ENCODE data around the gene ABHD16A.

Gene ABHD16A

DNA sequence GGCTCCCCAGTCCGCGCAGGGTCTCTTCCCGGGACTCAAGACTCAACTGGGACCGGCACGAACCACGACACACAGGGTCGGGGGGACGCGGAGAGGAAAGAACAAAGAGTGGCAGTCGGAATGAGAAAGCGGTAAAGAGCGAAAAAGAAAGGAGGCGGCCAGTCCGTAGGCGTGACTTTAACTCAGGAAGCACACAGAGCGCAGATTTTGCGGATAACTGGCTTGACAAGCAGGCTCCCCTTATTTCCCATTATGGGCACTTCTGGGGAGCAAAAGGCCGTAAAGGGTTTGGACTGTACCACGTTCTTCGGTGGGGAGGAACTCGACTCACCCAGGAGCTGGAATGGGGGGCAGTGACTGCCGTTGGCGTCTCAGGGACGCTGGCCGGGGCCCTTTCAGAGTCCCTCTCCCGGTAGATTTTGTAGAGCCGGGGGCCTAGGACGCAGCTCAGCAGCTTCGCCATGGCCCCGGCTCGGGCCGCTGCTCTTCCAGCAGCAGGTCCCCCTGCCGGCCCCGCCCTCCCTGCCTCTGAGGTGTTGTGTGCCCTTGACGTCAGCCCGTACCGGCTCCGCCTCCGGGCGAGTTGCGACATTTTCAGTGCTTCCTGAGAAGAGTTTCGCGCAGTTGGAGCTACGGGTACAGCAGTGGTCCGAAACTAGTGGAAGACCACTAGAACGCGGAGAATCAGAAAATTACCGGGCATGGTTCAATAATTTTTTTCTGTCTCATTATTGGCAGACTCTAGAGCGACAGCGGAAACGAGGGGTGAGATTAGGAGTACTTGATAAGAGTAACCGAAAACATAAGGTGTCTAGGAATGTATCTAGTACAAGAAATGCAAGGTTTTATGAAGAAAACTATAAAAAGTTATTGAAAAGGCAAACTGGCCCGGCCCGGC is at the start of gene ABHD16A:
ABHD16A (minus strand) TSS at position 506 of the 898 bp plus-strand sequence; CDS start at position 463, 43 bp downstream.
- DNase-seq, result peak; percentile 99

DNA sequence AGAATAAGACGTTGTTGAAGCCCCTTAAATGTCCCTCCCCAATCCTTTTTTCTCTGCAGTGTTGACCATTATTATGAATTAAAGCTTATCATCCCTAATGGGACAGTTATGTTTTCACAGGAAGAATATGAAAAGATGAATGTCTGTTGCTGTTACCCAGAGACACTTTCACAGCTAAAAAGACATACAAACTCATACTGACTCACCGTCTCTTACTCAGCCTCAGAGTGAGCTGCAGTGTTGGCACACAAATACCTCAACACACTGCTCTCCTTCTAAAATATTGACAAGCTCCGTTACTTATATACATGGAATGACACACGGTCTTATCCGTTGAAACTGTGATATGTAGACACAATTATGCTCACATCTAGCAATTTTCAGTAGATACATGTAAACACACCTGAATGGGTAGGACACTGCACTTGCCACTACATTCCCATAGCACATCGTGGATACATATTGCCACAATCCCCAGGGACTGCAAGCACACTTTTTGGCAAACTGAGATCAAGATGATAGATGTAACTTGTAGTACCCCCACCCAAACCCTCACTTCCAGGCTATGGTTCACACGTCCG is 49.7 kb upstream of the ABHD16A start:
- no peak for DNase-seq

DNA sequence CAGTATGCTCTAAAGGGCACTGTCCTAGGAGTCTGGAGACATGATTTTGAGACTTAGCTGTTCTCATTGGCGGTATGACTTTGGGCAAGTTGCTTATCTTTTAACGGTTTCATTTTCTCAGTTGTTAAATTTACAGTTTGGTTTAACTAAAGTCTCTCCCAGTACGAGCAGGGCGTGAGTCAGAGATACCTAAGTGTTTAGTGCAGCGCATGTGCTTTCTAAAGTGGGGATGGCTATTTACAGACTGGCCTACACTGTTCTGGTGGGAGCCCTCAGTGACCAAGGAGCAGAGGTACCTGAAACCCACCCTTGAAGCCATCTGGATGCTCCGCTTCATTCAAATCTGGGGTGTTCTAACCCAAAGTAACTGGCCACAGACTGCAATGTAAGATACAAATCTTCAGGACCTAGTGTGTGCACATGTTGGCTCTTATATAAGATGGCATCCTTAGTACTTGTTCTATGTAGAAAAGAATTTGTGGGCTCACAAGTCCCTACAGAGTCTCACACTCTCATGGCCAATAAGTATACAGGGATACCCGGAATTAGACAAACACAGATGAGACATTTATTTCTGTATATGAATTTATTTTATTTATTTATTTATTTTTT is 47.4 kb upstream of the ABHD16A start:
- DNase-seq, result no peak

DNA sequence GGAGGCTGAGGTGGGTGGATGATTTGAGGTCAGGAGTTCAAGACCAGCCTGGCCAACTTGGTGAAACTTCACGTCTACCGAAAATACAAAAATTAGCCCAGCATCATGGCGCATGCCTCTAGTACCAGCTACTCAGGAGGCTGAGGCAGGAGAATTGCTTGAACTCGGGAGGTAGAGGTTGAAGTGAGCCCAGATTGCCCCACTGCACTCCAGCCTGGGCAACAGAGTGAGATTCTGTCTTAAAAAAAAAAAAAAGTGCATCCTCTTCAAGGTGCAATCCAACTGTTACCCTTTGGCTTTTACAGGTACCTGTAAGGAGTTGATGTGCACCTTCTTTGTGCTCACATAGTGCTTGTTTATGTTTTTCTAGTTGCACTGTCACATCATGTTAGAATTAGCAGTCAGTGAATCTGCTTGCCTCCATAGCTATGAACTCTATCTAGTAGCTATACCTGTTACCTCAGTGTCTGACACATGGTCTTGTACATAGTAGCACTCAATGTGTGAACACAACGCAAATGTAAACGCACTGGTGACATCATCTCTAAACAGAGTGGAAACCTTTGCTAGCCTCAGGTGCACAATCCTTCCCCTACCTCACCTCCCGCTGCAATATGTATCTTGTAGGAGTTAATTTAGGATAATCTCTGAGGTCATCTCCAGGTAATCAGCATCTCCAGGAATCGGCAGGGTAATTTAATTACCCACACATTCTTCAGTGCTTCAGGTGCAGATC is 46.3 kb upstream of the ABHD16A start:
- DNase-seq, result no peak

DNA sequence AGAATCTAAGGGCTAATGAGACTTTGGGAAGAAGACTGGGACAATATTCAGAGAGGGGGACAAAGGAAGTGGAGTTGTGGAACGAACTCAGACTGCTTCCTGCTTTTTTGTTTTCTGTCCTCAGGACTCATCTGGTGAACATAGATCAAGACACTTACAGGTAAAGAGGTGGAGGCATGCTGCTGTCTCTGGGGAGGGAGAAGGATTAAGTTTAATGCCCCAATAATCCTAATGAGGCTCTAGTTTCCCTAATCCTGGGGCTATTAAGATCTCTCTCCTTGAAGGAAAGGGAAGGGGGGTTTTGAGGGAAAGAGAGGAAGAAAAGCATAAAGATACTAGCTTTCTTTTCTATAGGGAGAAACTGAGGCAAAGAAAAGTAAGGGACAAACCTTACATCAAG is 41.3 kb upstream of the ABHD16A start:
- no peak for DNase-seq

DNA sequence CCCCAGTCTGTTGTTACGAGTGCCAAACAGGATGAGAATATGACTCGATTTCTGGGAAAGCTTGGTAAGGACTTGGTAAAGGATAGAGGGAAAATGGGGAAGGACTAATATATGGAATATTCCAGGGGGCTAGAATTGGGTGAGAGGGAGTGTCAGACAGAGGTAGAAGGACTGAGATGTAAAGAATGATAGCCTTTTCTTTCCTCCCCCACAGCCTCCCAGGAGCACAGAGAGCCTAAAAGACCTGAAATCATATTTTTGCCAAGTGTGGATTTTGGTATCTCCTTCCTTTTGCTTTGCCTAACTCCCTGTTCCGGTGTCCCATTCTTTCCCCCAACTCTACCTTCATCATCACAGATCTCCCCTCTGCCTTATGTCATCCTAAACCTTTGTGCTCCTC is 39.8 kb upstream of the ABHD16A start:
- DNase-seq, result no peak

DNA sequence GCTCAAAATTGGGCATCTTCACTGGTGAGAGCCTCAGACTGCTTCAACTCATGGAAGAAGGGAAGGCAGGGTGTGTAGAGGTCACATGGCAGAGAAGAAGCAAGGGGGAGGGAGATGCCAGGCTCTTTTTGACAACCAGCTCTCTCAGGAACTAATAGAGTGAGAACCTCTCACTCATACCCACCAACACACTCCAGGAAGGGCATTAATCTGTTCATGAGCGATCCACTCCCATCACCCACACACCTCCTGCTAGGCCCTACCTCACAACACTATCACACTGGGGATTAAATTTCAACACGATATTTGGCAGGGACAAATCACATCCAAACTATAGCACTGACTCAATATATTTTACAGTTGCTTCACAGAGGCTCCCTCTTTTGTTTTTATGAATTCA is 38.7 kb upstream of the ABHD16A start:
- DNase-seq, result no peak

DNA sequence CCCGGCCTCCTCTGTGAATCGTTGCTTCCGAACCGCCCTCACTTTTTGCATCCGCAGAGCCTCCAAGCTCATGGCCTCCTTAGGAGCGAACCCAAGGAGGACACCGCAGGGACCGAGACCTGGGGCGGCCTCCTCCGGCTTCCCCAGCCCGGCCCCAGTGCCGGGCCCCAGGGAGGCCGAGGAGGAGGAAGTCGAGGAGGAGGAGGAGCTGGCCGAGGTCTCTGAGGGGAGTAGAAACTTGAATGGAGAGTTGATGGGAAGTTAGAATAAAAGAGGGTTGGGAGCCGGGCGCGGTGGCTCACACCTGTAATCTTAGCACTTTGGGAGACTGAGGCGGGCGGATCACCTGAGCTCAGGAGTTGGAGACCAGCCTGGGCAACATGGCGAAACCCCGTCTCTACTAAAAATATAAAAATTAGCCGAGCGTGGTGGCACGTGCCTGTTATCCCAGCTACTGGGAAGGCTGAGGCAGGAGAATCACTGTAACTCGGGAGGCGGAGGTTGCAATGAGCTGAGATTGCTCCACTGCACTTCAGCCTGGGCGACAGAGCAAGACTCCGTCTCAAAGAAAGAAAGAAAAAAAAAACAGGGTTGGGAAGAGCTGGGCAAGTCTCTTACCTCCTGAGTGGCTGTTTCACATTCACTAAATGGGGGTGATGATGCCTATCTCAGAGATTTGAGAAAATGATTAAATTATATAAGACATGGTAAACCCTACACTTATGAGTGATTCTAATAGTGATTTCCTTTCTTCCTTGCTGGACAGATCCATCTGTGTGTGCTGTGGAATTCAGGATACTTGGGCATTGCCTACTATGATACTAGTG is 37.5 kb upstream of the ABHD16A start:
- DNase-seq, result no peak

DNA sequence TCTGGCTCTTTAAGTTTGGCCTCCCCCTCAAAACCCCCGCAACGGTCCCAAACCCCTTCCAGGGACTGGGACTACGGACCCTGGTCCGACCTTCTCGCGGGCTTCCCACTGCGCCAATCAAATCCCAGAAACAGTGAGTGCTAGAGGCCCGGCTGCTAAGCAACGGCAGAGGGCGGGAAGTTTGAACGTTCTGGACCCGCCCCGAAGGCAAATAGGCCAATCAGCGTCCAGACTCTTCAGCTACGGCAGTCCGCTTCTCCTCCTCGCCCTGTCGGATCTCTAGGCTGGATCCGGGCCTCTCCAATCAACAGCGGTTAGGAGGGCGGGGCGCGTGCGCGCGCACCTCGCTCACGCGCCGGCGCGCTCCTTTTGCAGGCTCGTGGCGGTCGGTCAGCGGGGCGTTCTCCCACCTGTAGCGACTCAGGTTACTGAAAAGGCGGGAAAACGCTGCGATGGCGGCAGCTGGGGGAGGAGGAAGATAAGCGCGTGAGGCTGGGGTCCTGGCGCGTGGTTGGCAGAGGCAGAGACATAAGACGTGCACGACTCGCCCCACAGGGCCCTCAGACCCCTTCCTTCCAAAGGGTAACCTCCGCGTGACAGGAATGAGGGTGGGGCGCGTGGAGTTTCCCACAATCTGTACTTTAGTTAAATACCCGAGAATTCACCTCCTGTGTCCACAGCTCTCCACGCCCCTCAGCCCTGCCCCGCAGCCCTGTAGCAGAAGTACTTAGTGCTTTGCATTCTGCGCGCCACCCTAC is 36.7 kb upstream of the ABHD16A start, which contains the start of gene MSH5:
MSH5 (plus strand) TSS at position 367 of the 758 bp plus-strand sequence. CDS start 462 bp downstream, outside the sequence.
- DNase-seq, result peak; percentile 99

DNA sequence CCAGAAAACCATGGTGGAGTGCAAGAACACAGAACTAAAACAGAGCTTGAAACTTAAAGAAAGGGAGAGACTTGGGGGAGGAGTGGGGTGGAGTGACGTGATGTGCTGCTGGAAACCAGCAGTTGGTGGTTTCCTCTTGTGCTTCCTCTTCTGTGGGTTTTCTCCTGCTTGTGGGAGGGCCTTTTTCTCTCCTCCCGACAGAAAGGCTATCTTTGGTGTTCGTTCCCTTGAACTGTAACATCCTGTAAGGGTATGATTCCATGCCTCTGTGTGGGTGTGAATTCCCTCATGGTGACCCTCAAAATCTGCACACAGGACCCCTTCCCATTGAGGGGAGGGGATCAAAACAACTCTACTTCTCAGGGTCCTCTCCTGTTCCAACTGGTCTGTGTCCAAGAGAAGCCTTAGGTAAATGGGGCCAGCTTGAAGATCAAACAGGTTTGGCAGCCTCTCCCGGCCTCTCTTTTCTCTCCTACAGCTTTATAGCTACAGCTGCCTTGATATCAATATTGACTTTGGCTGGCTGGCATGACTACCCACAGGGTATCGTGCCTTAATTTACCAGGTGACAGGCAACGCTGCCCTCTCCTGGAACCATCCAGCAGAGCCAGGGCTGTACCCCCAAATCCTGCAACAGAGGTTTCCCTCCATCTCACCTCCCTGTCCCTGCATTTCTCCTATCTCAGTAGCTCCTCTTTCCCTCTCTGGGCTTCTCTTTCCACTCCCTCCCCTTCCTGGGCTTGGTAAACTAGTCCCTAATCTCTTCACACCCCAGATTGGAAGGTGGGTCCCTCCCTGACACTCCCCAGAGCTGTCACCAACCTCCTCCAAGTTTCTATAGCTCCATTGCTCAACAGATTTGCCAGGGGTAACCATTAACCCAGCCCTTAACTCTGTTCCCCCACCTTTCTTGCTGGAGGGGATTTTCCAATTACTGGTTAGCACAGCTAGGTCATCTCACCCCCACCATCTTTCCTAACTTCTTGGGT is 35.2 kb upstream of the ABHD16A start:
- DNase-seq, result no peak

DNA sequence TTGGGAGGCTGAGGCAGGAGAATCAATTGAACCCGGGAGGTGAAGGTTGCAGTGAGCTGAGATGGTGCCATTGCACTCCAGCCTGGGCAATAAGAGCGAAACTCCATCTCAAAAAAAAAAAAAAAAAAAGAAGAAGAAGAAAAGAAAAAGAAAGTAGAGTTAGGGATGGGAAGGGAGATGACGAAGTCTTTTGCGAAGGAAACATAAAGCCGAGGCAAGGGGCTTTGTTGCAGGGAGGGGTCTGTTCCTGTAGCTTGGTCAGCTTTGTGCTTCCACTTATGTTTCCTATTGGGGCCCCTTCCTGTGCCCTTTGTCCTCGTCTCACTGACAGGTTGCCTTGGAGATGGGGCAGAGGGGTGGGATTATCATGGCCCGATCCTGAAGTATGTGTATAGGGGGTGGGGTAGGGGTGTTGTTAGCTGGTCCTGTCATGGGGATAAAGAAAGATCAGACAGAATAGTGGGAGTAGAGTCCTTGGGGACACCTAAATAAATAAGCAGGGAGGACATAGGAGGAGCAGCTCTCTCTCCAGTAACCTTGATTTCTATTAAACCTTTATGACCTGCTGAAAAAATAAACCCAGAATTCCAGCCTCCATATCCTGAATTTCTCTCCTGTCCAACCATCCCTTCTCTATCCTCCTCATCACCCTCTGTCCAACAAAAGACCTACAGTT is 34.3 kb upstream of the ABHD16A start:
- no peak for DNase-seq

DNA sequence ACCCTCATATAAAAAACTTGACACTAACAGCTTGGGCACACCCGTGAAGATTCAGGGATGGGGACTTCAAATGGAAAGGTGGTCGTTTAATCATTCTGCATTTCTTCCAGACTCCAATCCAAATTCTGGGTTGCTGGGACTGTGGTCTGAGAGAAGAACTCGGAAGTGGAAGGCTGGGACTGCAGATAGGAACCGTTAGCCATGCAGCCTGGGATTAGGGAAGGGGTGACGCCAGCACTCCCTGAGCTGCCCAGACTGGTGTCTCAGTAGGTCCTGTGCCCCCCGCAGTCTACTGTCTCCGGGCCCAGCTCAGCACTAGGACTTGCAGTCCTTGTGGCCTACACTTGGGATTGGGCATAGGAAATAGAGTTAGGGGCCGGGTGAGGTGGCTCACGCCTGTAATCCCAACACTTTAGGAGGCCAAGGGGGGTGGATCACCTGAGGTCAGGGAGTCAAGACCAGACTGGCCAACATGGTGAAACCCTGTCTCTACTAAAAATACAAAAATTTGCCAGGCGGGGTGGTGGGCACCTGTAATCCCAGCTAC is 33.7 kb upstream of the ABHD16A start:
- no peak for DNase-seq

DNA sequence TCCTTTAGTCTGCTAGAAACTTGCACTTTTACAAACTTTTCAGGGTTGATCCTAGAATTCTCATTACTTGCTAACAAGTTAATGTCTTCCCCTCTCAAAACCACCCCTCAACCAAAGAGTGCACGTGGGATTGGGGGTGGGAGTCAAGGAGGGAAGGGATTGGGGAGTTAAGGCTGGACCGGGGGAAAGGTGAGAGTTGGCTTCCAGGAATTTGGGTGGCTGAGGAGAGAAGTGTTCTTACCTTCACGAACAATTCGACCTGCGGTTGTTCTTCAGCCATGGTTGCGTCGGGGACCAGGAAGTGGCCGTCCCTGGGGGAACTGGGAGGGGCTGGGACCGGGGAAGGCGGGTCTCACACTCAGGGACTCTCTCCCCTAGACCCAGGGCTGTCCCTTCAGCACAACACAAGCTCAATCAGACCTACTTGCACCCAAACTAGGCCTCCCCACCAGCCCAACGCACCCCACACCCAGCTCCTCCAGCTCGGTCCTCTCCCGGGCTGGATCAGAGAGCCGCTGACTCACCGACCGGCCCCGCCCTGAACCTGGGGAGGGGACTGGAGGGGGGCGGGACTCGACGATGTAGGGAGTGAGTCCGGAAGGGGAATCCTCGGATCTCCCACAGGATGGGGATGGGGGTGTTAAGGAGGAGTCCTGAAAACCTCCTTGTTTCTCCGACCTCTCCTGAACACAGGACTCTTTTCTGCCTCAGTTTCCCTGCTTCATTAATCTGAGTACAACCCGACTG is 33.1 kb upstream of the ABHD16A start, which contains the start of gene CLIC1:
CLIC1 (minus strand) TSS at position 510 of the 747 bp plus-strand sequence; CDS start at position 280, 230 bp downstream.
- DNase-seq, result peak; percentile 69

DNA sequence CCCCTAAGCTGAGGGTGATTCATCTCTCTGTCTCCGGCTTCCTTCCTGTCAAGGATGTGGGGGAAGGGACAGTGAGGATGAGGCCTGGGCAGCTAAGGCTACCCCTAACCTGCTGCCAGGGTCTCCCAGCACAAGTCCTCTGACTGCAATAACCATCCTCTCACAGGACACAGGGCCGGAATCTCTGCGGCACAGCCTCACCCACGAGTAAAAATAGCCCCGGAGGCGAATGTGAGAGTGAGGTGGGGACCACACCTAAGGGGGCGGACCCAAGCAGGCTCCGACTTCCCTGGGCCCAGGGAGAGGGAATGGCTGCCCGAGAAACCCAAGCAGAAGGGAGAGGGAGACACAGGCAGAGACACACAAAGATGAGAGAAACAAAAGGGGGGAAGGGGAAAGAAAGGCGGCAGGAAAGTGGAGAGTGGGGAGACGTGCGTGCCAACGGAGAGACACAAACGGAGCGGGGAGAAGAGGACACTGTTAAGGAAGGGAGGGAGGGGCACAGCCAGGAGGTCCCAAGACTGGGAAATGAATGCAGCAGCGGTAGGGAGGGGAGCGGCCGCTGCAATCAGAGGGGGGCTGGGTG is 31.8 kb upstream of the ABHD16A start:
- DNase-seq, result no peak

DNA sequence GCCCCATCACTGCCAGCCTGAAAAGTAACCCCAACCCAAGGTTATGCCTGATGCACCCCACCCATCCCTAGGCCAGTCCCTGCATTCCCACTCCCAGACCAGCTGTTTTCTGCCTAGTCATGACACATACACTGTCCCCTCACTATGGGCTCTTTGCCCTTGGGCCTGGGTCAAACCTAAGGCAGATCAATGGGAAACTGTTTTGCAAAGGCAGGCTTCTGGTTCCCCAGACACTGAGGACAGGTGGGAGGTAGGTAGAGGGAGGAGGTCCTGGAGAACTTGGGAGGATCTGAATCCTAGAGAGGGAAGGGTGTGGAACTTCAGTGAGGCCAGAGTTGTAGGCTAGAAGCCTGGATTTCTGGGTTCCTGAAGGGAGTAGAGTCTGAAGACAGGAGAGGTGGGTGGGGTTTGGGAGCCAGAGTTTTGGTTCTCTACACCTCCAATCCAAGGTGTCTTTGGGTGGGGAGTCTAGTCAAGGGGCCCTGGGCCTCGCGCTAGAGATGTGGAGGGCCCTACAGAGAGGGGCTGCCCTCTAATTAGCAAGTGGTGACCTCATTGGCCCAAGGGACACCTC is 31.2 kb upstream of the ABHD16A start:
- no peak for DNase-seq

DNA sequence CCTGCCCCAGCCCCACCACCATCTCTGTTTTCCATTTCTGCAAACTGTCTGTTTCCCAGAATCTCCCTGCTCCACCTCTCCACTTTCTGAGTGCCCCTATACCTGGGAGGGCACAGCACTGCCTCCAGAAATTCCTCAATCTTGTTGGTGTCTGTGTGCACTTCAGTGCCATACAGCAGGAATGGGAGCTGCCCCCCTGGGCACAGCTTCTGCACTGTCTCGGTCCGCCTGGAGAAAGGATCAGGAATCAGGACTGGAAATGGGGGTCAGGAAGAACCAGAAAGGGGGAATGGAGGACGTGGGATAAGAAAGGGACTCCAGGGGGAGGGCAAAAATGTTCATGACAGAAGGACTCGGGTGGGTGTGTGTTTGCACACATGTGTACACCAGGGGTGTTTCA is 30.6 kb upstream of the ABHD16A start:
- no peak for DNase-seq

DNA sequence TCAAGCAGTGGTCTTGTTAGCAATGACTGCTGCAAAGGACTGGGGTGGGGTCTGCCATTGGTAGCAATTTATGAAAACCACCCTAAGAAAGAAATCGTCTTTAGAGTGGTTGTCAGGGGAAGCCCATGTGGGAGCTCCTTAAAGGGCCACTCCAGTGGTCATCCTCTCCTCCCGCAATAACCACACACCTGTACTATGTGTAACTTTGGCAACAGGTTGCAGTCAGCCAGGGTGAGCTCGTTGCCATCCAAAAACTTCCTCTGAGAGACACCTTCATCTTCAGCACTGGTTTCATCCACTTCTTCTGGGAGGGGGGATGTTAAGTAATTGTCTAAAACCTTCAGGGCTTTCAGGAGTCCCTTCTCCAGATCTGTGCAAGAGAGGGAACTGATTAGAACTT is 28.9 kb upstream of the ABHD16A start:
- no peak for DNase-seq
